OCI-LY3 (cell line): ENCODE results near the gene ITPR3.

Source experiments
- H2AFZ ChIP-seq: fragments of 200-600, 300-600 bp; shearing (Covaris generic); 2 replicates; pipeline ENCODE4 v1.6.0; 2014; ENCODE audit warnings: antibody characterized with exemption, low read depth, low read length
- H3K27ac ChIP-seq: fragments of 200-600, 300-600 bp; sonication (generic); 2 replicates; pipeline ENCODE4 v1.5.1; 2014; ENCODE audit warnings: mild to moderate bottlenecking, low read length, moderate library complexity, mixed read lengths
- H3K27me3 ChIP-seq: fragments of 200-600, 300-600 bp; sonication (generic); 2 replicates; pipeline ENCODE4 v1.6.1; 2014; ENCODE audit warnings: low read depth, low read length, mixed read lengths
- H3K36me3 ChIP-seq: fragments of 200-600, 300-600 bp; sonication (generic); replicated peaks from 2 replicates; pipeline ENCODE3; 2014; ENCODE audit warnings: low read depth, low read length, mixed read lengths
- H3K4me1 ChIP-seq: fragments of 300-600, 200-600 bp; sonication (generic); 2 replicates; pipeline ENCODE4 v1.6.1; 2014; ENCODE audit warnings: low read length, mixed read lengths
- H3K4me2 ChIP-seq: fragments of 200-600, 300-600 bp; sonication (generic); 2 replicates; pipeline ENCODE4 v1.6.1; 2014; ENCODE audit warnings: low read length, mixed read lengths
- H3K4me3 ChIP-seq: fragments of 300-600, 200-600 bp; sonication (generic); 2 replicates; pipeline ENCODE4 v1.5.1; 2014; ENCODE audit warnings: antibody characterized with exemption, mild to moderate bottlenecking, low read length, moderate library complexity
- H3K79me2 ChIP-seq: fragments of 300-600, 200-600 bp; shearing (Covaris generic); 2 replicates; pipeline ENCODE4 v1.6.1; 2014; ENCODE audit warnings: mild to moderate bottlenecking, low read length, mixed read lengths
- H3K9ac ChIP-seq: fragments of 300-600, 200-600 bp; shearing (Covaris generic); 2 replicates; pipeline ENCODE4 v1.6.0; 2014; ENCODE audit warnings: mild to moderate bottlenecking, low read length, moderate library complexity
- H3K9me3 ChIP-seq: fragments of 200-600, 300-600 bp; shearing (Covaris generic); 2 replicates; pipeline ENCODE4 v1.6.1; 2014; ENCODE audit warnings: low read length, mixed read lengths; ENCODE audit not compliant: insufficient read depth
- H4K20me1 ChIP-seq: fragments of 200-600, 300-600 bp; sonication (generic); 2 replicates; pipeline ENCODE4 v1.6.1; 2016; ENCODE audit warnings: low read length, mixed read lengths; ENCODE audit not compliant: insufficient read depth
- CTCF ChIP-seq: fragments of 200-600, 300-600 bp; sonication (generic); IDR thresholded peaks from 2 replicates; pipeline ENCODE4 v1.5.1; 2014; ENCODE audit warnings: antibody characterized with exemption, low read length, low read depth
- EZH2phosphoT487 ChIP-seq: fragments of 200-600 bp; shearing (Covaris generic); IDR thresholded peaks from 2 replicates; pipeline ENCODE4 v1.6.1; 2018; ENCODE audit warnings: antibody characterized with exemption, mixed run types, low read depth

Gene ITPR3

DNA sequence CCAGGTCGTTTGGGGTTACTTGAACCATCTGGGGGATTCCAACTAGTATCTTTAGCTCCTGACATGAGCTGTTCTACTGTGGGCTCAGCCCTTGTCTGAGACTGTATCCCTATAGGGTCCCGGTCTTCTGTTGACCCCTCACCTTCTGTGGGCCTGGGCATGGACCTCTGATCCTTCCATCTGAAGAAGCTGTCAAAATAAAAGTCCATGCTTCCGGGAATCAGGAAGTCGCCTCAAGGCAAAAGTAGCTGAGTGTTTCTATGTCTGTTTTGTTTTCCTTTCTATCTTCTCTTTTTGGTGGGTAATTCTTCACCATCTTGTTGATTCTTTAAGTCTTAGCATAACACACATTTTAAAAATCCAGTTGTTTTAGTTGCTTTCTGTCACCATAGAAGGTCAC is 30.3 kb downstream of the ITPR3 start:
- no peaks in the 10 kb centered on the region for H4K20me1 ChIP-seq
- no peaks in the 10 kb centered on the region for H3K79me2 ChIP-seq
- H3K9me3 ChIP-seq = no peaks in the 10 kb centered on the region
- H3K4me3 ChIP-seq = no peak overlapping the region
- no peaks in the 10 kb centered on the region for H3K4me1 ChIP-seq
- no peak overlapping the region for H3K4me2 ChIP-seq
- H2AFZ ChIP-seq = no peak overlapping the region
- H3K27me3 ChIP-seq = no peaks in the 10 kb centered on the region
- no peak overlapping the region for H3K9ac ChIP-seq
- no peak for TF ChIP-seq EZH2phosphoT487
- no peak for TF ChIP-seq CTCF
- H3K36me3 ChIP-seq = no peaks in the 10 kb centered on the region
- H3K27ac ChIP-seq = no peak overlapping the region

DNA sequence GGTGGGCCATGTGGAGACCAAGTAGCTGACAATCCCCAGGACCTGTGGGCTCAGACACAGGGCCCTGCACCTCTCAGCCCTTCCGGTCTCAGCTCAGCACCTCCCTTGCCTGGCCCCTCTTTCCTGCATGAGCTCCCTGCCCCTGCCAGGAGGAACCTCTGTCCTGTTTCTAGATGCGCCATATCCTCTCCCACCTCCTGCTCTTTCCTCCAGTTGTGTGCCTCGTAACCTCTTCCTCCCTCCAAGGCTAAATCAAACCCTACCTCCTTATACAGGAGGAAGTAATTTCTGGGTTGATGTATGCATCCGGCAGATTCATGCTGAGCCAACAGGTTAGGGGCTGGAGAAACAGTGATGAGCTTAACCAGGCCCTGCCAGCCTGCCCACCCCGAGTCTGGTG is 30.9 kb downstream of the ITPR3 start:
- Histone ChIP-seq H3K9ac (no peak overlapping the region), H3K27me3 (no peaks in the 10 kb centered on the region), H3K4me2 (no peak overlapping the region), H4K20me1 (no peaks in the 10 kb centered on the region), H3K79me2 (no peaks in the 10 kb centered on the region), H3K4me1 (no peaks in the 10 kb centered on the region), H3K9me3 (no peaks in the 10 kb centered on the region), H3K36me3 (no peaks in the 10 kb centered on the region), H3K4me3 (no peak overlapping the region), H2AFZ (no peak overlapping the region), H3K27ac (no peak overlapping the region)
- TF ChIP-seq CTCF (no peak), EZH2phosphoT487 (no peak)

GRCh38 chr6:33654831-33655554 is 33.9 kb downstream of the ITPR3 start:
- H3K4me1 ChIP-seq = no peaks in the 10 kb centered on the region
- no peaks in the 10 kb centered on the region for H3K27me3 ChIP-seq
- no peak overlapping the region for H2AFZ ChIP-seq
- no peaks in the 10 kb centered on the region for H3K36me3 ChIP-seq
- no peak overlapping the region for H3K27ac ChIP-seq
- H3K4me3 ChIP-seq = no peak overlapping the region
- H3K9me3 ChIP-seq = no peaks in the 10 kb centered on the region
- no peaks in the 10 kb centered on the region for H4K20me1 ChIP-seq
- no peak overlapping the region for H3K9ac ChIP-seq
- H3K79me2 ChIP-seq = no peaks in the 10 kb centered on the region
- TF ChIP-seq CTCF = no peak
- no peak for TF ChIP-seq EZH2phosphoT487
- no peak overlapping the region for H3K4me2 ChIP-seq

GRCh38 chr6:33656844-33657243 is 35.7 kb downstream of the ITPR3 start:
- Histone ChIP-seq H3K27me3 (no peaks in the 10 kb centered on the region), H3K9me3 (no peaks in the 10 kb centered on the region), H3K79me2 (no peaks in the 10 kb centered on the region), H3K4me1 (no peaks in the 10 kb centered on the region), H4K20me1 (no peaks in the 10 kb centered on the region), H3K4me2 (no peak overlapping the region), H3K36me3 (no peaks in the 10 kb centered on the region), H3K4me3 (no peak overlapping the region), H3K27ac (no peak overlapping the region), H3K9ac (no peak overlapping the region), H2AFZ (no peak overlapping the region)
- no peak for TF ChIP-seq EZH2phosphoT487
- no peak for TF ChIP-seq CTCF
